Measurements from ENCODE around the gene CELA1.

Gene CELA1

DNA sequence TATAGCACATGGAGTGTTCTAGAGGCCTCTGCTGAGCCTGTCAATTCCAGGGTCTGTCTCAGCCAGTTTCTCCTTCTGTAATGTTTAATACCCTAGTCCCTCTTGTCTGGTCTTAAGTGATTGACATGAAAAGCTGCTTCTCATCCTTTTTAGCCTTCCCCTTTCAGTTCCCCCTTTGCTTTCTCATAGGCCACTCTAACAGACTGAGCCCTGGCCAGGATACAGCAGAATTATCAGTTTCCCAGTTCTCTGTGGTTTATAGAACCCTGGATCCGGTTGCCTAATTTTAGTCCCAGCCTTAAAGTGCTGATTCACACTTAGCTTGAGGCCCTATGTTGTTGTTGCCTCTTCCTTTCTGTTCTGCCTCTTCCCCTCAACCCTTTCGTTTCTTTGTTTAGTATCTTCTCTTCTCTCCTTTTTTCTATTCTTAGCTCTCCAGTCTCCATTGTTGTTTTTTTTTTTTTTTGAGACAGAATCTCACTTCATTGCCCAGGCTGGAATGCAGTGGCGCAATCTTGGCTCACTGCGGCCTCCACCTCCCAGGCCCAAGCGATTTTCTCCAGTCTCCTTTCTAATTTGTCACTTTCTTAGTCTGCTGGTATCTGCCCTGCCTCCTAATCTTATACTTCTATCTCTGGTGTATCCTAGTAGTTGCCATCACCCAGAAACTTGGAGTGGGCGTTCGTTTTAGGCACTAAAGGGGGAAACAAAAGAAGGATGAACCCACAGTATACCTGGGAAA, 19.6 kb downstream of the CELA1 start:
- peak overlapping the region in 2 of 3 experiments; percentile 17 to 20 for H3K27ac Mint-ChIP-seq
- H3K4me3 Mint-ChIP-seq = no peak overlapping the region
- TF ChIP-seq, protein P1, sequence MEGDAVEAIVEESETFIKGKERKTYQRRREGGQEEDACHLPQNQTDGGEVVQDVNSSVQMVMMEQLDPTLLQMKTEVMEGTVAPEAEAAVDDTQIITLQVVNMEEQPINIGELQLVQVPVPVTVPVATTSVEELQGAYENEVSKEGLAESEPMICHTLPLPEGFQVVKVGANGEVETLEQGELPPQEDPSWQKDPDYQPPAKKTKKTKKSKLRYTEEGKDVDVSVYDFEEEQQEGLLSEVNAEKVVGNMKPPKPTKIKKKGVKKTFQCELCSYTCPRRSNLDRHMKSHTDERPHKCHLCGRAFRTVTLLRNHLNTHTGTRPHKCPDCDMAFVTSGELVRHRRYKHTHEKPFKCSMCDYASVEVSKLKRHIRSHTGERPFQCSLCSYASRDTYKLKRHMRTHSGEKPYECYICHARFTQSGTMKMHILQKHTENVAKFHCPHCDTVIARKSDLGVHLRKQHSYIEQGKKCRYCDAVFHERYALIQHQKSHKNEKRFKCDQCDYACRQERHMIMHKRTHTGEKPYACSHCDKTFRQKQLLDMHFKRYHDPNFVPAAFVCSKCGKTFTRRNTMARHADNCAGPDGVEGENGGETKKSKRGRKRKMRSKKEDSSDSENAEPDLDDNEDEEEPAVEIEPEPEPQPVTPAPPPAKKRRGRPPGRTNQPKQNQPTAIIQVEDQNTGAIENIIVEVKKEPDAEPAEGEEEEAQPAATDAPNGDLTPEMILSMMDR (IDR thresholded peaks at IDR 0.05; ENCODE audit: unreplicated experiment in 3 of 3) = no peak
- peaks cover 8% of the 10 kb centered on the region for H3K4me1 Mint-ChIP-seq
- no peaks in the 10 kb centered on the region for H3K27me3 Mint-ChIP-seq (ENCODE audit: low read depth)
- no peaks in the 10 kb centered on the region for H3K36me3 Mint-ChIP-seq (ENCODE audit: low read depth)
- H3K9me3 Mint-ChIP-seq = no peaks in the 10 kb centered on the region

DNA sequence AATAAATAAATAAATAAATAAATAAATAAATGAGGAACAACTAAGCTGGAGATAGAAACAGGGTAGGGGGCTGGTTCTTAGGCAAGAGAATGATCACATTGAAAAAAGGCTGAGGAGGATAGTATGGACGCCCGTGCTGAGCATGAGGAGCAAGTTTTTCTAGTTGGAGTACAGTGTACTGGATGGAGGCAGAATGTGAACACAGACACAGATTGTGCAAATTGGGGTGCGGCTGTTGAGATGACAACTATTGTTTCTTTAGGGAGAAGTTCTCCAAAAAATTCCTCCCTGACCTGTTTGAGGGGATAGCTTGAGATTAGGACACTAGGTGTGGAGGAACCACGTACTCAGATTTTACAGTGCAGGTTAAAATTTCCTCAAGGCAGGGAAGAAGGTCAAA, 21.5 kb downstream of the CELA1 start:
- TF ChIP-seq, protein P1 (IDR thresholded peaks at IDR 0.05; ENCODE audit: unreplicated experiment in 3 of 3) = no peak
- Mint-ChIP-seq H3K27me3 (ENCODE audit: low read depth) (no peaks in the 10 kb centered on the region), H3K9me3 (no peaks in the 10 kb centered on the region), H3K4me3 (no peak overlapping the region), H3K4me1 (peaks cover 22% of the 10 kb centered on the region), H3K36me3 (ENCODE audit: low read depth) (no peaks in the 10 kb centered on the region), H3K27ac (no peak overlapping the region)

DNA sequence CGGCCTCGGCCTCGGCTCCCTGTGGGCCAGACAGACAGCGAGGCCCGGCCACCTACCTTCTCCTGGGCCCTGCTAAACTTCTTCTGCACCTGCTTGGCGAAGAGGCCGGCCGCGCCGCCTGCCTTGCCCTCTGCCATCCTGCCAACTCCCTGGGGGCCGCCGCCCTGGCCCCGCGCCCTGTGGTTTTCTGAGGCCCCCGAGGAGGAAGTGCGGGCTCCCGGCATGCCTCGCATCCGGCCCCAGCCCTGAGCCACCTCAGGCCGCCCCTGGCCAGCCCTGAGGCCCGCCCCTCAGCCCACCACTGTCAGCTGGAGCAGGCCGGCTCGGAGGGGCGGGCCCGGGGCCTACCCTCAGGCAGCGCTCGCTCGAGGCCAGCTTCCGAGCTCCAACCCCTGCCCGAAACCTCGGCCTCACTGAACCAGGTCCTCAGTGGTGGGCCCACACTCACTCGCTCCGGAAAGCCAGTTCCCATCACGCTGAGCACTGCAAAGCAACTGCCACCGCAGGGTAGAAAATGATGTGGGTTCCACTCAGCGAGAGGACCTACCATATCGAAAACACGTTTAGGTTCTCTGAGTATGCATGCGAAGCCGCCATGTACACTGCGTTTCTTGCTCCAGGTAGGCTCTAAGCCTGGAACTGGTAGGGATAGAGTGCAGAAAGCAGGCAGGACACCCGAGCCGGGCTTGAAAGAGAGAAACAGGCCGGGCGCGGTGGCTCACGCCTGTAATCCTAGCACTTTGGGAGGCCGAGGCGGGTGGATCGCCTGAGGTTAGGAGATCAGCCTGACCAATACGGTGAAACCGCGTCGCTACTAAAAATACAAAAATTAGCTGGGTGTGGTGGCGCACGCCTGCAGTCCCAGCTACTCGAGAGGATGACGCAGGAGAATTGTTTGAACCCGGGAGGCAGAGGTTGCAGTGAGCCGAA, 22.2 kb downstream of the CELA1 start, which contains the start of gene BIN2:
Gene BIN2 (minus strand): TSS at position 209 of the 930 bp plus-strand sequence. CDS start 72 bp downstream, at position 137.
- Mint-ChIP-seq H3K27ac (no peak within 1 kb of the TSS), H3K9me3 (no peaks in the 10 kb centered on the region), H3K27me3 (ENCODE audit: low read depth) (no peaks in the 10 kb centered on the region), H3K4me1 (peaks cover 22% of the 10 kb centered on the region), H3K36me3 (ENCODE audit: low read depth) (no peaks in the 10 kb centered on the region), H3K4me3 (no peak within 1 kb of the TSS)
- TF ChIP-seq, protein P1 (IDR thresholded peaks at IDR 0.05; ENCODE audit: unreplicated experiment in 3 of 3) = no peak

DNA sequence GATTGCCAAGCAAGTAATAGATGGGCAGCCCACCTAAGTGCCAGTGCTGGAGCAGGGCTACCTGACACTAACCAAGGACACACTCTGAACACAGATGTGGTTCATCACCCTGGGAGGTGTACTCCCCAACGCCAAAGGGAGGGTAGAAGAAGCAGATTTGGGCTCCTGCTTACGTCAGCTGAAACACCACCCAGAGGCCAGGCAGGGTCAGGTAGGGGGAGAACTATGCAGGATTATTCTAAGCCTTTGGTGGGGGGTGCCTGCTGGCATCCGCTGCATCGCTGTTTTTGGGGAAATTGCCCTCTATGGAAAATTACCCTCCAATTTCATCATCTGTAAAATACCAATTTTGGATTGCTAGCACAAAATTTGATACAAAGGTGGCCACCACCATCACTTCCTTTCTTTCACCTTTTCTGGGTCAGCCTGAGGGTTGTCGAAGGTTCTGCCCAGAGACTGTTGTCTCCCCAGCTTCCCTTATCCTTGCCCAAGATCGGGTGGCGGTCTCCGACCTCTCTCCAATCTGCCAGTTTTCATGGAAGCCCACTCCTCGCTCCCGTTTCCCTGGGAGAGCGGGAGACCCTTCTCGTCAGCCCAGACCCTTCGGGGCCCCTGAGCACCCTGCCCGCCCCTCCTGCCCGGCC, 23.0 kb downstream of the CELA1 start:
- H3K9me3 Mint-ChIP-seq = no peaks in the 10 kb centered on the region
- TF ChIP-seq, protein P1 (IDR thresholded peaks at IDR 0.05; ENCODE audit: unreplicated experiment in 3 of 3) = no peak
- H3K4me3 Mint-ChIP-seq = no peak overlapping the region
- no peaks in the 10 kb centered on the region for H3K36me3 Mint-ChIP-seq (ENCODE audit: low read depth)
- H3K27me3 Mint-ChIP-seq (ENCODE audit: low read depth) = no peaks in the 10 kb centered on the region
- no peak overlapping the region for H3K27ac Mint-ChIP-seq
- peaks cover 22% of the 10 kb centered on the region for H3K4me1 Mint-ChIP-seq

DNA sequence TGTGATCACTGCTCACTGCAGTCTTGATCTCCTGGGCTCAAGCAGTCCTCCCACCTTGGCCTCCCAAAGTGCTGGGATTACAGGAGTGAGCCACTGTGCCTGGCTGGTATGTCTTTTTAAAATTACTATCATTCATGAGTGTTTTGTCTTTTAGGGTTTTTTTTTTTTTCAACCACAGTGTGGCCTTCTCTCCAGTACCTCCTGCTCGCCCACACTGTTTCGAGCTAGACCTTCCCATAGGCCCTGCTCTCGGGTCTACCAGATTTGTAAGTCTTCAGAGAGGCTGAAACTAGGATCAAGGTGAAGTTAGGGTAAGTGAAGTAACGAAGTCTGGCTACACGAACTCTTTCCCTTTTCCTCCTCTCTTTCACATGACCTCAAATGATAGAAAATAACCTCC, 24.0 kb downstream of the CELA1 start:
- peaks cover 22% of the 10 kb centered on the region for H3K4me1 Mint-ChIP-seq
- H3K27me3 Mint-ChIP-seq (ENCODE audit: low read depth) = no peaks in the 10 kb centered on the region
- H3K27ac Mint-ChIP-seq = peak overlapping the region in 1 of 3 experiments; percentile 50
- H3K9me3 Mint-ChIP-seq = no peaks in the 10 kb centered on the region
- H3K36me3 Mint-ChIP-seq (ENCODE audit: low read depth) = no peaks in the 10 kb centered on the region
- H3K4me3 Mint-ChIP-seq = no peak overlapping the region
- TF ChIP-seq, protein P1 (IDR thresholded peaks at IDR 0.05; ENCODE audit: unreplicated experiment in 3 of 3) = no peak

Data from nephron (organoid).